8988T (cell line): Measurements from ENCODE around the gene ZCCHC8.
"Not testable (repeated sequence)": the region's sequence is repeated elsewhere in the genome, so short reads cannot be mapped to it uniquely, and the experiment has no call there.

Source experiments
- DNase-seq: peaks from one replicate; pipeline ENCODE4 v3.0.0; 2011

ZCCHC8 gene

DNA sequence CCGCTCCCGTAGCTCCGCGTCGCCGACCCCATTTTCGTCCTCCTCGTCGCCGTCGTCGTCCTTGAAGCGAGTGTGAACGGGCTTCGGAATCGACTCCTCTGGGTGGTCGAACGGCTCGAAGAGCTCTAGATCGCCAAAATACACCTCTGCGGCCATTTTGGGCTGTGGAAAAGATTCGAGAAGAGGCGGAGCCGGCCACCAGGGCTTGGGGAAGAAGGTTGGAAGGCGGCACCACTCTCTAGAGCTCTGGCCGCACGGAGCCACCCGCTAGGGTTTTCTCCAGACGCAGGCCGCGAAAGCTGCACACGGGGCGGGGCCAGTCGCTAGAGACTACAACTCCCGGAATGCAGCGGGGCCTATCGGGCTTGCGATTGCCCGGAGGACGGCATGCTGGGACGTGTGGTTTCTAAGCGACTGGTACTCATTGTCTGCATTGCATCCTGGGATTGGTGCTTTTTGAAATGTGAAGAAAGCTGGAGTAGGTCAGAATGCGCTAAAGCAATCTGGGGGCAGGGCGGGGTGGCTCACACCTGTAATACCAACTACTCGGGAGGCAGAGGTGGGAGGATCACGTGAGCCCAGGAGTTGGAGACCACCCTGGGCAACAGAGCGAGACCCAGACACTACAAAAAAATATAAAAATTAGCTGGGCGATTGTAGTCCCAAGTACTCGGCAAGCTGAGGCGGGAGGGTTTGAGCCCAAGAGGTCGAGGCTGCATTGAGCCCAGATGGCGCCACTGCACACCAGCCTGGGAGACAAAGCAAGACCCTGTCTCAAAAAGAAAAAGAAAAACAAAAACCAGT, at the start of gene ZCCHC8:
Gene ZCCHC8, minus strand, starts transcription at position 248 of the 804 bp plus-strand sequence. Its CDS starts 92 bp downstream, at position 156.
- peak; percentile 63 for DNase-seq

DNA sequence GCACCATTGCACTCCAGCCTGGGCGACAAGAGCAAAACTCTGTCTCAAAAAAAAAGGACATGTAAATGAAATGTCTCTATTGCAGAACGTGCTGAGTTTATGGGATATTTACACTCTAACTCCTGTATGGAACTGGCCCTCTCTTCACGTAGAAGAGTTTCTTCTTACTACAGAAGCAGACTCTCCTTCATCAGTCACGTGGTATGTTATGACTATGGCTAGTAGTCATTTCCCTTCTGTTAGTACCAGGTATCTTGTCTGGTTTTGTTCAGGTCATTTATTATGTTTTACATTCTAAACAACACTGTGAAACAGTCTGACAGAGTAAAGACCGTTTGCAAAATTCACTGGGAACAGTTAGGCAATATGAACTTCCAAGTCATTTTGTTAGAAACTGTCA, 46.6 kb upstream of the ZCCHC8 start:
- no peak for DNase-seq

DNA sequence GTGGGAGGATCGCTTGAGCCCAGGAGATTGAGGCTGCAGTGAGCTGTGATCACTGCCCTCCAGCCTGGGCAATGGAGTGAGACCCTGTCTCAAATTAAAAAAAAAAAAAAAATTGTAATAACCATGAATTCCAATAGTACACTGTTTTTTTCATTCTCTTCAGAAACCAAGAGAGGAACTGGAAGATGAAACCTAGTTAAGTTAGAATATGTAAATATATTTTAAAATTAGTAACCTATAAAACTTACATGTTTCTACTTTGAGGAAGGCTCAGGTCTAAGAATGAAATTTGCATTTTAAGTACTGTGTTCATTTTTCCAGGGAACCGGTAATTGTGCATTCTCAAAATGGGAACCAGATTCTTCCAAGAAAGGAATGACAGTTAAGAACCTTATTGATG, 45.1 kb upstream of the ZCCHC8 start:
- DNase-seq = no peak

- no peak for DNase-seq
Measured at GRCh38 chr12:122544537-122544936, 43.8 kb upstream of the ZCCHC8 start.

DNA sequence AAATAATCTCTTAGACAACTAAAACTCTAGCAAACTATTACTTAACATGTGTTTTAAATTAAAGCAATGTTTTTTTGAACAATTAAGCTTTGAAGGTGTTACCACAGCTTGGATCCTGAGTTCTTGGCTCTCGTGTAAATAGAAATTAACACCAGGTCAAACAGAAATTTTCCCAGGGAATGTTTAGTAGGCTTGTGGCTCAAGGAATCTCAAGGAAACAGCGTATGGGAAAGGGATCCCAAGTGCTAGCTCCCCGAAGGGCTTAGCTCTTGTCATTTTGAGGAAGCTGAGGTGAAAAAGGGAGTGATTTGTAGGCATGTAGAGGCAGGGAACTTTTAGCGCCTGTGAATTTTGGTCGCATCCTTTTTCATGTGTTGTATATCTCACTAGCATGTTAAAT, 37.8 kb upstream of the ZCCHC8 start:
- no peak for DNase-seq

DNA sequence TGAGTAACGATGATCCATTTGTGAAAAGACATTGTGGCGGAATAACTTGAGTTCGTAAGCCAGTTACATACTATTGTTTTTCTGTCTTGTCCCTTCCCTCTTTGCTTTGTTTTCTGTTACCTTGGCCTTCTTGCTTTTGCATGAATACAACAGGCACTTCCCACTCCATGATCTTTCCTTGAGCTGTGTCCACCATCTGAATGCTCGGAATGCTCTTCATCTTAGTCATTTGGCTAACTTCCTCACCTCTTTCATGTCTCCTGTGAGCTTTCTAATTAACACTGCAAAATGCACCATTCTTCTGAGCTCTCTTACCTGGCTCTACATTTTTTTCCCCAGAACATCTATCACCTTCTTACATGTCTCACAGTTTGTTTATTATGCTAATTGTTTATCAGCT, 36.3 kb upstream of the ZCCHC8 start:
- no peak for DNase-seq

GRCh38 chr12:122533856-122534255, 33.1 kb upstream of the ZCCHC8 start:
- DNase-seq = no peak

DNA sequence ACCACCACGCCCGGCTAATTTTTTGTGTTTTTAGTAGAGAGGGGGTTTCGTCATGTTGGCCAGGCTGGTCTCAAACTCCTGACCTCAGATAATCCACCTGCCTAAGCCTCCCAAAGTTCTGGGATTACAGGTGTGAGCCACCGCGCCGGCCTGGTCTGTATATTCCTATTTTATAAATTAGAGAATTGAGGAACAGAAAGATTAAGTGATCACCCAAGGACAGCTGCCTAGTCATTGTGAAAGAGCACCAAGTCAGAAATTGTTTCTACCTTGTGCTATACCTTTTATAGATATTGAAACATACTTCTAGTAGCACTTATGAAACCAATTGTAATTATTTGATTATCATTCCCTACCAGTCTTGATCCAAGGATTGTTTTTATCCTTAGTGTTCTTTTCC, 28.3 kb upstream of the ZCCHC8 start:
- no peak for DNase-seq

DNA sequence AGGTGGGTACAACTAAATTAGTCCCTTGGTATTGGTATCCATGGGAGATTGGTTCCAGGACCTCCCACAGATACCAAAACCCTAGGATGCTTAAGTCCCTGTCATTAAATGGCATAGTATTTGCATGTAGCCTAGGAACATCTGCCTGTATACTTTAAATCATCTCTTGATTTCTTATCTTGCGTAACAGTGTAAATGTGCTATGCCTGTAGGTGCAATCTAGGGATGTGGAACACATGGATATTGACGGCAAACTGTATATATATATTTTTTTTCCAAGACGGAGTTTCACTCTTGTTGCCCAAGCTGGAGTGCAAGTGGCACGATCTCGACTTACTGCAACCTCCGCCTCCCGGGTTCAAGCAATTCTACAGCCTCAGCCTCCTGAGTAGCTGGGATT, 27.9 kb upstream of the ZCCHC8 start:
- DNase-seq = no peak

- no peak for DNase-seq
Measured at GRCh38 chr12:122527478-122527944, 26.8 kb upstream of the ZCCHC8 start.

DNA sequence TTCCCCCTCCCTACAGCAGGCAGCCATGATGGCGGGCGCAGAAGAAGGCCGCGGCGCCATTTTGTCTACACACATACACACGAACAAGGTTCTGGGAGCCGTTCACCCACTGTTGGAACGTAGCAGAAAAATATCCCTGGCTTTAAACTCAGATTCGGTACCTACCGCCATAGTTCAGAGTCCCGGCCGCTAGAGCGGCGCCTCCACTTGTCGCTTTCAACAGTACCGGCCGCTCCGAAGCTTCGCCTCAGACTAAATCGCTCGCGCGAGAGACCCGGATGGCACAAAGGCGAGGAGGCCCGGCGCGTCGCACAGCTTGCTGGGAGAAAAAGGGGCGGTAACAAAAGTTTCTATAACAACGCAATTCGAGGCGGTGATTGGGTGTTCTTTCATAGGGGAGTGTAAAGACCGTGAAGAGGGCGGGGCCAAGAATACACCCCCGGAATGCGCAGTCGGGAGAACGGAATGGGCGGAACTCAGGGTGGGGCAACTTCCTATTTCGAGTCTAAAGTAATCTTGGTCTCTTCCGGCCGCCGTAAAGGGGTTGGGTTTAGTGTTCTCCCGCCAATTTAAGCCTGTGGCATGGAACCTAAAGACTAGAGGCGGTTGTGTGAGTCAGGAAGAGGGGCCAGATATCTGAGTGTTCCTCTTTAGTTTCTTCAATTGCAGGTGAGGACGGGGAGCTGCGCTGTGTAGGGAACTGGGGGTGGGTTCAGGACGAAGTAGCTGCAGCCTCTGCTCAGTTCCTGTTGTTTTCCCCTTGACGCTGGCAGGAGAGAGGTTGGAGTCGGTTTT, 26.1 kb upstream of the ZCCHC8 start, which contains the start of the genes KNTC1 and RSRC2:
Gene KNTC1, plus strand, starts transcription at position 567 of the 795 bp plus-strand sequence. CDS start 2,815 bp downstream, outside the sequence.
Gene RSRC2, minus strand, starts transcription at position 254 of the 795 bp plus-strand sequence. Its CDS starts 83 bp downstream, at position 171.
- DNase-seq = peak; percentile 53

- DNase-seq = no peak
Measured at GRCh38 chr12:122523846-122524718, 23.4 kb upstream of the ZCCHC8 start.

- DNase-seq = no peak
Measured at GRCh38 chr12:122523280-122523679, 22.5 kb upstream of the ZCCHC8 start.

DNA sequence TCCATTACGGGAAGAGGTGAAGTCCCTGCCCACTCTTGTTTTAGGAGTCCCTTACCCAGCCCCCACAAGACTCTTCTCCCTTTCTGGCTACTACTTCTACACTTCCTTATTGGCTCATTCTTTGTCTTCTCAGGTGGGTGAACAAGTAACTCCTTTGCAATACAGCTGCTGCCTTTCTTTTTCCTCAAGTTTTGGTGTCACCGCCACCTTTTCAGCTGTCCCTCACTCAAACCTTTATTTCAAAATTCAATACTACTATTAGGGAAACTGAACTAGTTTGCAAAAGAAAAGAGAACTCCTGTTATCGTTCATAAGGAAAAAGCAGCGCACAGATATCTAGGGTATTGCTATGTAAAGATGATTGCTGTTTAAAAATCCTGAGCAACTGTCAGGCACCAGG, 19.9 kb upstream of the ZCCHC8 start:
- no peak for DNase-seq

- no peak for DNase-seq
Measured at GRCh38 chr12:122519418-122519817, 18.7 kb upstream of the ZCCHC8 start.

DNA sequence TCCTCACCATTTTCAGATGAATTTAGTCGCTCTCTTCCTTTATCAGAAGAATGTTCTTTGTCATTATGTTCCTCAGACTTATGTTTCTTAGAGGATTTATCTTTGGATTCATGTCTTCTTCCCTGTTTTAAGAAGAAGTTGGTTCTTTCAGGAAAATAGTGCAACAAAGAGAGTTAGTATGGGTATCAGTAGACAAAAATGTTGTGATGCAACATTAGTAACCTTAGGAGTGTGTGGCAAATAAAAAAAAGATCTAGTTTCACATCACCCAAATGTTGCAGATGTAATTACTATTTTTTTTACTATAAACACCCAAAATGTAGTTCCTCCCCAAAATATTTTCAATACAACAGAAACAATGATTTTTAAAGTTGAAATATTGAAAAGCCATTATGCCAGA, 18.2 kb upstream of the ZCCHC8 start:
- no peak for DNase-seq

GRCh38 chr12:122517877-122518276, 17.1 kb upstream of the ZCCHC8 start:
- DNase-seq = no peak

- no peak for DNase-seq
Measured at GRCh38 chr12:122516544-122517361, 16.0 kb upstream of the ZCCHC8 start.

DNA sequence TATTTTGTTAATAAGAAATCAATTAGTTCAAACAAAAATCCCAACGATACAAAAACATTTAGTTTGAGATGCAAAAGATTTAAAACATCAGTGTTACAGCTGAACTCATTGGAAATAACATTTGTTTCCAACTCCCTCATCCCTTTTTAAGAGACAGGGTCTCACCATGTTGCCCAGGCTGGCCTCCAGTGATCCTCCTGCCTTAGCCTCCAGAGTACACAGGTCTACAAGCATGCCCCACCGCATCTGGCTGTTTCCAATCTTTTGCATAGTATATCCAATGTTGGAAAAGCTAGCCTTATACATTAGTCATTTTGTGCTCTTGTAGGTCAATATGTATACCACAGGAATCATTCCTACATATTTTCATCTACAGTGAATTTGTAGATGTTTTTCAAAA, 14.5 kb upstream of the ZCCHC8 start:
- DNase-seq = no peak

DNA sequence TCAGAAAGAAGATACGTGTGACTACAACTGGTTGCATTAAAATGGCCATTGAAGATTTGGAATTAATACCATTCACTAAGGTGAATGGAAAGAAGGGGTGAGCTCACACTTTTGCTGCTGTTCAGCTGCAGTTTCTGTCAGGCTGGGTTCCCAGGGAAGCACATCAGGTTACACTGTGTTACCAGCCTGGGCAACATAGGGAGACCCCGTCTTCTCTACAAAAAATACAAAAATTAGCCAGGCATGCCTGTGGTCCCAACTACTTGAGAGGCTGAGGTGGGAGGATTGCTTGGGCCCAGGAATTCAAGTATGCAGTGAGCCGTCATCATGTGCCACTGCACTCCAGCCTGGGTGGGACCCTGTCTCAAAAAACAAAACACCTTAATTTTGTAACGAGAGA, 12.9 kb upstream of the ZCCHC8 start:
- DNase-seq = no peak

GRCh38 chr12:122513028-122513427, 12.3 kb upstream of the ZCCHC8 start:
- not testable (repeated sequence) for DNase-seq

DNA sequence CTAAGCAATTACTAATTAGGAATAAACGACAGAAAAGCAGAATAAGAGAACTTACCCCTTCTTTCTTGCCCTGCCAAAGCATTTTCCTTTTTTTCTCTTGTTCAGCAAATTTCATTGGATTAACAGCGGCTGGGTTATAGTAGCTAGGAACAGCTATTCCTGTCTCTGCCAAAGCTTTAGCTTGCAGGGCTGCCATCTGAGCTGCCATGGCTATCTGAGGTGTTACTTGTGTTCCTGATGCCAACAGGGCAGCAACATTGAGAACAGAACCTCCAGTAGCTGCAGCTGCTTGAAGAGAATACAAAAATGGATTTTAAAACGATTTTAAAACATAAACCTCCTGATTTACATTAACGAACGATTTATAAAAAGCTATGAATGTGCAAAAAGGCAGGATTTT, 7.4 kb upstream of the ZCCHC8 start:
- DNase-seq = no peak
